GM23338 (cell line): Measurements from ENCODE around the gene PDCD11. TPM values are rescaled to one million over a fixed set of nuclear protein-coding genes. Genes with fewer than 3 reads are reported as not detected.

Experiments
- ATAC-seq: fragments of 200-7000 bp; cut with Tn5 transposase; 3 replicates; pipeline ENCODE4 v1.9.1; 2020
- DNase-seq: peaks from one replicate; pipeline ENCODE4 v3.0.0-alpha.2; 2015; ENCODE audit warnings: low spot score
- H2AFZ ChIP-seq: fragments of 200-600 bp; sonication (generic); 2 replicates; pipeline ENCODE4 v1.8.0; 2016; ENCODE audit warnings: antibody characterized with exemption, mild to moderate bottlenecking, moderate library complexity
- H3F3A ChIP-seq: fragments of 200-600 bp; sonication (generic); replicated peaks from 2 replicates; pipeline ENCODE4 v1.8.0; 2017; ENCODE audit warnings: antibody characterized with exemption, mixed run types, low read depth
- H3K27ac ChIP-seq: fragments of 200-600 bp; sonication (generic); 2 replicates; pipeline ENCODE4 v1.6.1; 2016; ENCODE audit warnings: low read depth
- H3K27me3 ChIP-seq: fragments of 200-600 bp; sonication (generic); 2 replicates; pipeline ENCODE4 v1.8.0; 2016; ENCODE audit warnings: mild to moderate bottlenecking, mixed run types, moderate library complexity; ENCODE audit not compliant: insufficient read depth
- H3K36me3 ChIP-seq: fragments of 200-600 bp; sonication (generic); 2 replicates; pipeline ENCODE4 v1.8.0; 2016; ENCODE audit warnings: mild to moderate bottlenecking; ENCODE audit not compliant: insufficient read depth
- H3K4me1 ChIP-seq: fragments of 200-600 bp; sonication (generic); 2 replicates; pipeline ENCODE4 v1.8.0; 2016; ENCODE audit warnings: mild to moderate bottlenecking, moderate library complexity; ENCODE audit not compliant: insufficient read depth
- H3K4me2 ChIP-seq: fragments of 200-600 bp; sonication (generic); 2 replicates; pipeline ENCODE4 v1.7.1; 2017; ENCODE audit warnings: mixed run types
- H3K4me3 ChIP-seq: fragments of 200-600 bp; sonication (generic); 2 replicates; pipeline ENCODE4 v1.6.1; 2016; ENCODE audit warnings: mixed run types
- H3K79me2 ChIP-seq: fragments of 200-600 bp; sonication (generic); replicated peaks from 2 replicates; pipeline ENCODE4 v1.8.0; 2017; ENCODE audit warnings: mild to moderate bottlenecking; ENCODE audit not compliant: insufficient read depth
- H3K9me2 ChIP-seq: fragments of 200-600 bp; sonication (generic); 2 replicates; pipeline ENCODE4 v1.8.0; 2017; ENCODE audit not compliant: insufficient read depth
- H4K20me1 ChIP-seq: fragments of 200-600 bp; sonication (generic); replicated peaks from 2 replicates; pipeline ENCODE4 v1.8.0; 2017; ENCODE audit warnings: mild to moderate bottlenecking; ENCODE audit not compliant: insufficient read depth
- H3K27ac Mint-ChIP-seq: 2 replicates; pipeline ENCODE4 v1.8.0; 2020; ENCODE audit warnings: inconsistent platforms, mild to moderate bottlenecking, moderate library complexity, mixed read lengths
- H3K27me3 Mint-ChIP-seq: 3 replicates; pipeline ENCODE4 v1.8.0; 2022; ENCODE audit warnings: low read depth, mild to moderate bottlenecking, moderate library complexity, mixed read lengths, inconsistent platforms; ENCODE audit not compliant: insufficient read depth, poor library complexity
- H3K36me3 Mint-ChIP-seq: 3 replicates; pipeline ENCODE4 v1.8.0; 2021; ENCODE audit warnings: low read depth, mild to moderate bottlenecking, inconsistent platforms, moderate library complexity, mixed read lengths
- H3K4me1 Mint-ChIP-seq: 3 replicates; pipeline ENCODE4 v1.8.0; 2020; ENCODE audit warnings: mild to moderate bottlenecking, inconsistent platforms, mixed read lengths
- H3K4me3 Mint-ChIP-seq: 3 replicates; pipeline ENCODE4 v1.8.0; 2021; ENCODE audit warnings: moderate library complexity, mild to moderate bottlenecking, inconsistent platforms, mixed read lengths
- H3K9me3 Mint-ChIP-seq: 3 replicates; pipeline ENCODE4 v1.8.0; 2020; ENCODE audit warnings: moderate library complexity, mild to moderate bottlenecking, inconsistent platforms, mixed read lengths
- CREB1 ChIP-seq: fragments of 250-450 bp; sonication (Bioruptor Pico); IDR thresholded peaks from 2 replicates; pipeline ENCODE4 v1.5.0; 2020; ENCODE audit warnings: low read depth, mild to moderate bottlenecking, moderate library complexity
- CTCF ChIP-seq, 2 experiments: fragments of 200-600 bp in 1 of 2; sonication (generic) in 1 of 2; conservative IDR thresholded peaks; 2 replicates each; pipeline versions ENCODE4 v1.5.1 to v1.6.1; 2016 to 2017; ENCODE audit warnings: antibody characterized with exemption in 2 of 2, low read depth in 2 of 2, mild to moderate bottlenecking in 2 of 2, moderate library complexity in 1 of 2
- ETS1 ChIP-seq: IDR thresholded peaks from 2 replicates; pipeline ENCODE4 v1.6.1; 2016; ENCODE audit warnings: antibody characterized with exemption
- EZH2 ChIP-seq: fragments of 200-600 bp; sonication (generic); IDR thresholded peaks from one replicate; pipeline ENCODE4 v1.8.0; 2017; ENCODE audit warnings: antibody characterized with exemption, mild to moderate bottlenecking, low read depth; ENCODE audit not compliant: unreplicated experiment
- EZH2phosphoT487 ChIP-seq: fragments of 200-600 bp; sonication (generic); IDR thresholded peaks from one replicate; pipeline ENCODE4 v1.8.1; 2018; ENCODE audit warnings: antibody characterized with exemption; ENCODE audit not compliant: unreplicated experiment
- NANOG ChIP-seq: IDR thresholded peaks from 2 replicates; pipeline ENCODE4 v1.6.1; 2016; ENCODE audit warnings: antibody characterized with exemption, borderline replicate concordance
- POLR2AphosphoS5 ChIP-seq: IDR thresholded peaks from 2 replicates; pipeline ENCODE4 v1.6.1; 2016; ENCODE audit warnings: antibody characterized with exemption, low read depth
- REST ChIP-seq: IDR thresholded peaks from one replicate; pipeline ENCODE4 v1.6.1; 2018; ENCODE audit warnings: antibody characterized with exemption; ENCODE audit not compliant: unreplicated experiment
- ZNF114 ChIP-seq: fragments of 250-450 bp; sonication (Bioruptor Pico); IDR thresholded peaks from 2 replicates; pipeline ENCODE4 v1.5.0; 2020; ENCODE audit warnings: mild to moderate bottlenecking, moderate library complexity
- ZNF331 ChIP-seq: fragments of 250-450 bp; sonication (Bioruptor Pico); IDR thresholded peaks from 2 replicates; pipeline ENCODE4 v1.5.0; 2020; ENCODE audit warnings: low read depth, mild to moderate bottlenecking, moderate library complexity
- polyA plus RNA-seq: library from polyadenylated mRNA; unstranded; fragments of >200 nt; fragmentation: Nextera tagmentation; extraction: Ambion mirVana; gene quantifications from 2 replicates; pipeline ENCODE4 v1.2.1, GENCODE V29; 2016
- total RNA-seq: library from RNA; depleted of rRNA; stranded (reverse); fragments of >200 nt; shearing (Covaris generic); gene quantifications from 2 replicates; pipeline ENCODE4 v1.2.3, GENCODE V29; 2014

Gene PDCD11
- total and polyA plus RNA-seq, 2 experiments from 2014 or later = 82.1 to 87.8 TPM

- TF ChIP-seq CTCF (conservative IDR thresholded peaks at IDR 0.05; ENCODE audit: low read depth in 2 of 2) = no peak
- no peak for TF ChIP-seq EZH2phosphoT487
- TF ChIP-seq REST = no peak
- TF ChIP-seq NANOG = no peak
- no peak for TF ChIP-seq ETS1
- no peak for TF ChIP-seq EZH2
- no peak for TF ChIP-seq POLR2AphosphoS5
- TF ChIP-seq CREB1 (CRISPR knock-in tag) = no peak
These were observed 97.0 kb downstream of the PDCD11 start, which contains the start of gene NEURL1 (continued) for GRCh38 chr10:103493362-103493915.

- Mint-ChIP-seq H3K36me3 (no peaks in the 10 kb centered on the region), H3K9me3 (no peaks in the 10 kb centered on the region; the same call in 2 of the 3 replicates), H3K27ac (no peak overlapping the region), H3K27me3 (peaks cover 28% of the 10 kb centered on the region), H3K4me1 (peaks cover 18% of the 10 kb centered on the region; the same call in 2 of the 3 replicates), H3K4me3 (peak overlapping the region; percentile 80)
- Histone ChIP-seq H3K79me2 (no peaks in the 10 kb centered on the region), H4K20me1 (no peaks in the 10 kb centered on the region), H3K27me3 (peaks cover 58% of the 10 kb centered on the region), H2AFZ (peak overlapping the region; percentile 94), H3K4me2 (peak overlapping the region; percentile 90), H3K9me2 (no peaks in the 10 kb centered on the region), H3K4me3 (peak overlapping the region; percentile 79), H3K36me3 (no peaks in the 10 kb centered on the region), H3F3A (peaks cover 5% of the 10 kb centered on the region; the same call in 1 of the 2 replicates), H3K4me1 (no peaks in the 10 kb centered on the region; the same call in 1 of the 2 replicates), H3K27ac (no peak overlapping the region)
- TF ChIP-seq CREB1 (CRISPR knock-in tag) (no peak), ETS1 (no peak), NANOG (no peak), EZH2 (no peak), POLR2AphosphoS5 (no peak), ZNF331 (no peak), EZH2phosphoT487 (no peak), REST (no peak), ZNF114 (CRISPR knock-in tag) (no peak)
- ATAC-seq (peak; percentile 58), DNase-seq (peak; percentile 64)
These were observed 97.8 kb downstream of the PDCD11 start for GRCh38 chr10:103493916-103494877.
